ENCODE measurements around the gene TMEM89.
A peak's percentile ranks its signal among the peaks of the same experiment; 100 is the strongest.

DNA sequence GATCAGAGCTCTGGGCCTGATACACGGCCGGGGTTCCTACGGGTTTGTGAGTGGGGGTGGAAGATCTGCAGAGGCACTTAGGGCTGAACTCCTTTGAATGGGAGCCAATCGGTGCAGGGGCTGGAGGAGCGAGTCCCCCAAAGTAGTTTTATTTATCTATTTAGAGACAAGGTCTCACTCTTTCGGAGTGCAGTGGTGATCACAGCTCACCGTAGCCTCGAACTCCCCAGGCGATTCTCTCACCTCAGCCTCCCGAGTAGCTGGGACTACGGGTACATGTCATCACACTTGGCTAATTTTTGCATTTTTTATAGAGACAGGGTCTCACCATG, 42.7 kb upstream of the TMEM89 start:
- TF ChIP-seq, protein P1, sequence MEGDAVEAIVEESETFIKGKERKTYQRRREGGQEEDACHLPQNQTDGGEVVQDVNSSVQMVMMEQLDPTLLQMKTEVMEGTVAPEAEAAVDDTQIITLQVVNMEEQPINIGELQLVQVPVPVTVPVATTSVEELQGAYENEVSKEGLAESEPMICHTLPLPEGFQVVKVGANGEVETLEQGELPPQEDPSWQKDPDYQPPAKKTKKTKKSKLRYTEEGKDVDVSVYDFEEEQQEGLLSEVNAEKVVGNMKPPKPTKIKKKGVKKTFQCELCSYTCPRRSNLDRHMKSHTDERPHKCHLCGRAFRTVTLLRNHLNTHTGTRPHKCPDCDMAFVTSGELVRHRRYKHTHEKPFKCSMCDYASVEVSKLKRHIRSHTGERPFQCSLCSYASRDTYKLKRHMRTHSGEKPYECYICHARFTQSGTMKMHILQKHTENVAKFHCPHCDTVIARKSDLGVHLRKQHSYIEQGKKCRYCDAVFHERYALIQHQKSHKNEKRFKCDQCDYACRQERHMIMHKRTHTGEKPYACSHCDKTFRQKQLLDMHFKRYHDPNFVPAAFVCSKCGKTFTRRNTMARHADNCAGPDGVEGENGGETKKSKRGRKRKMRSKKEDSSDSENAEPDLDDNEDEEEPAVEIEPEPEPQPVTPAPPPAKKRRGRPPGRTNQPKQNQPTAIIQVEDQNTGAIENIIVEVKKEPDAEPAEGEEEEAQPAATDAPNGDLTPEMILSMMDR (IDR thresholded peaks at IDR 0.05; ENCODE audit: low read depth, low read length, poor library complexity, severe bottlenecking), result peak; percentile 27
- no peak for TF ChIP-seq EZH2phosphoT487 (IDR thresholded peaks at IDR 0.05; ENCODE audit: borderline replicate concordance, low read length)
